Stomach (tissue), 4 donors: Measurements from ENCODE around the gene GSG1L.

Source experiments
- EP300 ChIP-seq: sonication (generic); formaldehyde crosslinking; IDR thresholded peaks from one replicate; pipeline ENCODE4 v1.6.1; 2017; ENCODE audit warnings: antibody characterized with exemption
- POLR2A ChIP-seq, 4 donors: fragments of 450-650 bp; IDR thresholded peaks; one replicate each; pipeline ENCODE4 v1.6.1; 2016; ENCODE audit warnings: antibody characterized with exemption in 4 of 4, control low read depth in 2 of 4, mild to moderate bottlenecking in 1 of 4, moderate library complexity in 1 of 4
- POLR2AphosphoS5 ChIP-seq, 3 donors: sonication (generic); formaldehyde crosslinking; IDR thresholded peaks; one replicate each; pipeline ENCODE4 v1.6.1; 2016; ENCODE audit warnings: antibody characterized with exemption in 3 of 3
- TF ChIP-seq, protein P1 (sequence below), 7 experiments: fragments of 450-650 bp in 4 of 7; fragments of 200-600 bp in 3 of 7; sonication (generic) in 3 of 7; IDR thresholded peaks; one replicate each; pipeline ENCODE4 v1.5.1; 2016 to 2019; ENCODE audit warnings: antibody characterized with exemption in 7 of 7, control low read depth in 2 of 7, mild to moderate bottlenecking in 1 of 7

DNA sequence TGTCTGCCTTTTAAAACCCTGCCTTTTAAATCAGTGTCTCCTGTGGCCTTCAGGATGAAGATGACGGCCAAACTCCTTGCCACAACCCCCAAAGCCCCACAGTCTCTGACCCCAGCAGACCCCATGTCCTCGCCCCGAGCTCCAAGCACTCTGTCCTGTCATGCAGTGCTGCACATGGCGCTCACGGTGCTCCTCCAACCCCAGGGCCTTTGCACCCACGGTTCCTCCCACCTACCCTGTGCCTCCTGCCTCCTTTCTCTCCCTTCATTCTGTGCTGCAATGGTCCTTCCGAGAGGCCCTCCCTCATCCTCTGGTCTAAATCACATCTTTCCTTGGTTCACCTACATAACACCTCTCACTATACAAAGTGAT, 278.2 kb downstream of the GSG1L start:
- TF ChIP-seq, protein P1, sequence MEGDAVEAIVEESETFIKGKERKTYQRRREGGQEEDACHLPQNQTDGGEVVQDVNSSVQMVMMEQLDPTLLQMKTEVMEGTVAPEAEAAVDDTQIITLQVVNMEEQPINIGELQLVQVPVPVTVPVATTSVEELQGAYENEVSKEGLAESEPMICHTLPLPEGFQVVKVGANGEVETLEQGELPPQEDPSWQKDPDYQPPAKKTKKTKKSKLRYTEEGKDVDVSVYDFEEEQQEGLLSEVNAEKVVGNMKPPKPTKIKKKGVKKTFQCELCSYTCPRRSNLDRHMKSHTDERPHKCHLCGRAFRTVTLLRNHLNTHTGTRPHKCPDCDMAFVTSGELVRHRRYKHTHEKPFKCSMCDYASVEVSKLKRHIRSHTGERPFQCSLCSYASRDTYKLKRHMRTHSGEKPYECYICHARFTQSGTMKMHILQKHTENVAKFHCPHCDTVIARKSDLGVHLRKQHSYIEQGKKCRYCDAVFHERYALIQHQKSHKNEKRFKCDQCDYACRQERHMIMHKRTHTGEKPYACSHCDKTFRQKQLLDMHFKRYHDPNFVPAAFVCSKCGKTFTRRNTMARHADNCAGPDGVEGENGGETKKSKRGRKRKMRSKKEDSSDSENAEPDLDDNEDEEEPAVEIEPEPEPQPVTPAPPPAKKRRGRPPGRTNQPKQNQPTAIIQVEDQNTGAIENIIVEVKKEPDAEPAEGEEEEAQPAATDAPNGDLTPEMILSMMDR (IDR thresholded peaks at IDR 0.05), result no peak
- no peak for TF ChIP-seq EP300
- TF ChIP-seq POLR2AphosphoS5 (IDR thresholded peaks at IDR 0.05), result no peak
- TF ChIP-seq POLR2A (IDR thresholded peaks at IDR 0.05), result no peak
